ENCODE results near the gene CCN6.

The CCN6 gene

DNA sequence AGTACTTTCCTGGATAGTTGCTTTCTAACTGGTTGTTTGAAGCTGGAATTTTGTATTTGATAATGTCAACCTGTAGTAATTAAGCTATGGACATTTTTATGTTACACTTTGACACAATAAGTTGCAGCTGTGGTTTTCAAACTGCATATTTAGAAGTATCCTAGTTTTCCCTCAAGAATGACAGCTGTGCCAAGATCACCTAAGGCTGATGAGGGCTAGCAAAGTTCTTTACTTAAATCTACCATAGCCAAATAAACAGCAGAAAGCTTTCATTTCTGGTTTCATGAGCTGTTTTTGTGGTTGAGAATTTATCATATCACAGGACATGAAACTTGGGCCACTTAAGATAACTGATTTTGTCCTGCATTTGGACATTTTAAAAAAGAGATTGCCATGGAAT, 64.1 kb downstream of the CCN6 start:
- no peak for DNase-seq
